Measurements from ENCODE around the gene USP32.
"Not testable (repeated sequence)": the region's sequence is repeated elsewhere in the genome, so short reads cannot be mapped to it uniquely, and the experiment has no call there.

The USP32 gene

GRCh38 chr17:60335289-60335688 is 56.6 kb downstream of the USP32 start:
- no peaks in the 10 kb centered on the region for H3K9me3 Mint-ChIP-seq
- ATAC-seq (peak; percentile 66), DNase-seq (ENCODE audit: low spot score in 2 of 2) (no peak)
- no peak overlapping the region for H3K27ac Mint-ChIP-seq
- H3K4me1 Mint-ChIP-seq: peaks cover 14% of the 10 kb centered on the region
- H3K4me3 Mint-ChIP-seq: no peak overlapping the region
- H3K36me3 Mint-ChIP-seq: peaks cover 20% of the 10 kb centered on the region

GRCh38 chr17:60333628-60334031 is 58.3 kb downstream of the USP32 start:
- Mint-ChIP-seq H3K9me3 (no peaks in the 10 kb centered on the region), H3K27ac (no peak overlapping the region), H3K4me3 (no peak overlapping the region), H3K4me1 (peaks cover 14% of the 10 kb centered on the region), H3K36me3 (peaks cover 20% of the 10 kb centered on the region)
- no peak for DNase-seq (ENCODE audit: low spot score in 2 of 2)
- ATAC-seq: no peak

DNA sequence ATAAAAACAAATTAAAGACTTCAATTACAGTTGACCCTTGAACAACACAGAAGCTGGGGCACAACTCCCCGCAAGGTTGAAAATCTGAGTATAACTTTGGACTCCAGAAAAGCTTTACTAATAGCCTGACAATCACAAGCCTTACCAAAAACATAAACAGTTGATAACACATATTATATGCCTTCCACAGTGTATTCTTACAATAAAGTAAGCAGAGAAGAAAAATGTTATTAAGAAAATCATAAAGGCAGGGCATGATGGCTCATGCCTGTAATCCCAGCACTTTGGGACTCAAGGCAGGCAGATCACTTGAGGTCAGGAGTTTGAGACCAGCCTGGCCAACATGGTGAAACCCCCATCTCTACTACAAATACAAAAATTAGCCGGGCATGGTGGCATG is 58.9 kb downstream of the USP32 start:
- not testable (repeated sequence) for DNase-seq (ENCODE audit: low spot score in 2 of 2); H3K9me3 Mint-ChIP-seq; ATAC-seq; H3K4me3 Mint-ChIP-seq; H3K27ac Mint-ChIP-seq
- peaks cover 14% of the 10 kb centered on the region for H3K4me1 Mint-ChIP-seq
- H3K36me3 Mint-ChIP-seq: peaks cover 20% of the 10 kb centered on the region

DNA sequence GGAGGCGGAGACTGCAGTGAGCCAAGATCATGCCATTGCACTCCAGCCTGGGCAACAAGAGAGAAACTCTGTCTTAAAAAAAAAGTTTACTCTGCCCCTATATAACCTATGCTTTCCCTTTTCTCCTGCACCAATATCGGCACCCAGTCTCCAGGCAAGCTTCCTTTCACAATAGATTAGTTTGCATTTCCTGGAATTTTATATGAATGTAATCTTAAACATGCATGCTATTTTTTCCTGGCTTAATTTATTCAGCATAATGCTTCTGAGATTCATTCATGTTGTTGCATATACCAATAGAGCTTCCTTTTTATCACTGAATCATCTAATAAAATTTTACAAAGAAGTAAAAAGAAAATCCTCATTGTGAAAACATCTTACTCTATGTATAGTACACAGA is 59.4 kb downstream of the USP32 start:
- H3K27ac Mint-ChIP-seq: no peak overlapping the region
- ATAC-seq: no peak

DNA sequence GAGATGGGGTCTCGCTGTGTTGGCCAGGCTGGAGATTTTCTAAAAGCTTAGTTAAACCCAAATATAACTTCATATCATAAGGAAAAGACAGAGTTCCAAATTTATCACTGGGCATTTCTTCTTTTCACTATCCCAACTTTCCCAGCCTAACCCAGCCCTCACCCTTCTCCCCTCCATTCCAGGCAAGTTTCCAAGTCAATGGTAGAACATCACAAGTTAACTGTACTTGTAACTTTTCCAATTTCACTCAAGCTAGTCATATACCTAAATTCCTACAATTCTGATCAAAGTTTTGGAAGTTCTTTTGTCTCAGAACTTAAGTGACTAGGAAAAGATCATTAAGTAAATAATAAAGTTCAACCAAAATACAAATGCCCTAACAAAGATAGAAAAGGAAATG is 61.2 kb downstream of the USP32 start:
- Mint-ChIP-seq H3K36me3 (peaks cover 20% of the 10 kb centered on the region), H3K4me3 (no peak overlapping the region), H3K4me1 (peaks cover 22% of the 10 kb centered on the region), H3K27ac (no peak overlapping the region), H3K9me3 (no peaks in the 10 kb centered on the region)
- ATAC-seq (no peak), DNase-seq (ENCODE audit: low spot score in 2 of 2) (no peak)

More for the DNA sequence above, 59.4 kb downstream of the USP32 start:
- H3K9me3 Mint-ChIP-seq: no peaks in the 10 kb centered on the region
- H3K4me1 Mint-ChIP-seq: peaks cover 14% of the 10 kb centered on the region
- H3K4me3 Mint-ChIP-seq: no peak overlapping the region
- DNase-seq (ENCODE audit: low spot score in 2 of 2): no peak
- H3K36me3 Mint-ChIP-seq: peaks cover 20% of the 10 kb centered on the region

- Mint-ChIP-seq H3K9me3 (no peaks in the 10 kb centered on the region), H3K4me1 (peaks cover 15% of the 10 kb centered on the region), H3K36me3 (peaks cover 26% of the 10 kb centered on the region), H3K27ac (peak overlapping the region; percentile 50), H3K4me3 (no peak overlapping the region)
- no peak for DNase-seq (ENCODE audit: low spot score in 2 of 2)
- no peak for ATAC-seq
Measured at GRCh38 chr17:60328679-60329078, 63.3 kb downstream of the USP32 start.

DNA sequence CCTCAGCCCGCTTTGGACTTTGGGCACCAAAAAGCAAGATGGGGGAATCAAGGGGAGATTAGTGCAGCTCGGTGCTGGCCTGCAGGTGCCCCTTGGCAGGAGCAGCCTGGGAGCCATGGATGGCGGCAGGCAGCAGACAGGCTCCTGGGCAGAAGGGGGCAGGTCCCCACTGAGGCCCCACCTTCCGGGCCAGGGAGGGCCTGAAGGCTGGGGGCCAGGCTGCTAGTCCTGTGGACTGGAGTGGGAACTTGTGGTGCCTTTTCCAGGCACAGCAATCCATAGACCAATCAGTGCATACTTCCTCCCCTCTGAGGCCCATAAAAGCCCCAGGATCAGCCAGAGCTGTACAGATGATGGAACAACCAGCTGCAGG is 64.0 kb downstream of the USP32 start:
- ATAC-seq: no peak
- H3K36me3 Mint-ChIP-seq: peaks cover 19% of the 10 kb centered on the region
- no peak overlapping the region for H3K27ac Mint-ChIP-seq
- peaks cover 15% of the 10 kb centered on the region for H3K4me1 Mint-ChIP-seq
- no peak overlapping the region for H3K4me3 Mint-ChIP-seq
- no peak for DNase-seq (ENCODE audit: low spot score in 2 of 2)
- H3K9me3 Mint-ChIP-seq: no peaks in the 10 kb centered on the region

GRCh38 chr17:60327134-60327900 is 64.6 kb downstream of the USP32 start:
- peaks cover 15% of the 10 kb centered on the region for H3K4me1 Mint-ChIP-seq
- no peaks in the 10 kb centered on the region for H3K9me3 Mint-ChIP-seq
- DNase-seq (ENCODE audit: low spot score in 2 of 2) (no peak), ATAC-seq (no peak)
- peaks cover 14% of the 10 kb centered on the region for H3K36me3 Mint-ChIP-seq
- peak overlapping the region; percentile 68 for H3K27ac Mint-ChIP-seq
- H3K4me3 Mint-ChIP-seq: no peak overlapping the region

GRCh38 chr17:60326702-60327101 is 65.2 kb downstream of the USP32 start:
- H3K9me3 Mint-ChIP-seq: no peaks in the 10 kb centered on the region
- peak overlapping the region; percentile 39 for H3K4me3 Mint-ChIP-seq
- DNase-seq (ENCODE audit: low spot score in 2 of 2) (no peak), ATAC-seq (no peak)
- H3K36me3 Mint-ChIP-seq: peaks cover 14% of the 10 kb centered on the region
- peak overlapping the region; percentile 68 for H3K27ac Mint-ChIP-seq
- H3K4me1 Mint-ChIP-seq: peaks cover 15% of the 10 kb centered on the region

- Mint-ChIP-seq H3K36me3 (peaks cover 9% of the 10 kb centered on the region), H3K9me3 (no peaks in the 10 kb centered on the region), H3K4me3 (peak overlapping the region; percentile 39), H3K27ac (peak overlapping the region; percentile 68), H3K4me1 (peaks cover 22% of the 10 kb centered on the region)
- ATAC-seq (peak; percentile 71), DNase-seq (ENCODE audit: low spot score in 2 of 2) (no peak)
Measured at GRCh38 chr17:60325730-60326524, 66.0 kb downstream of the USP32 start.

GRCh38 chr17:60323754-60324153 is 68.2 kb downstream of the USP32 start:
- Mint-ChIP-seq H3K9me3 (no peaks in the 10 kb centered on the region), H3K4me3 (no peak overlapping the region), H3K4me1 (peaks cover 20% of the 10 kb centered on the region), H3K27ac (no peak overlapping the region), H3K36me3 (peaks cover 6% of the 10 kb centered on the region)
- no peak for DNase-seq (ENCODE audit: low spot score in 2 of 2)
- ATAC-seq: no peak

DNA sequence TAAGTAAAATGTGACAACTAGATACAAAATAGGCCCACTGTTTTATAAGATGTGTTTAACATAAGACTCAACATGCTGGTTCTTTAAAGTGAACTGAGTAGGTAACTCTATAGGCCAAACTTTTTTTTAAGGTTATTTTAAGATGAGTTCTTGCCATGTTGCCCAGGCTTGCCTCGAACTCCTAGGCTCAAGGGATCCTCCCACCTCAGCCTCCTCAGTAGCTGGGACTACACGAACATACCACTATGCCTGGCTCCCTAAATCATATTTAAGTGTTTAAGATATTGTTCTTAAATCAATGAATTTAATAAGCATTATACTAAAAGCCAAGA is 69.9 kb downstream of the USP32 start:
- Mint-ChIP-seq H3K9me3 (no peaks in the 10 kb centered on the region), H3K4me1 (peaks cover 17% of the 10 kb centered on the region), H3K27ac (no peak overlapping the region), H3K4me3 (no peak overlapping the region), H3K36me3 (peaks cover 6% of the 10 kb centered on the region)
- ATAC-seq (no peak), DNase-seq (ENCODE audit: low spot score in 2 of 2) (no peak)

- Mint-ChIP-seq H3K4me1 (peaks cover 12% of the 10 kb centered on the region), H3K36me3 (peaks cover 6% of the 10 kb centered on the region), H3K9me3 (no peaks in the 10 kb centered on the region), H3K4me3 (no peak overlapping the region), H3K27ac (no peak overlapping the region)
- DNase-seq (ENCODE audit: low spot score in 2 of 2) (no peak), ATAC-seq (no peak)
Measured at GRCh38 chr17:60321336-60322055, 70.4 kb downstream of the USP32 start.

- no peak for DNase-seq (ENCODE audit: low spot score in 2 of 2)
- ATAC-seq: no peak
- Mint-ChIP-seq H3K9me3 (no peaks in the 10 kb centered on the region), H3K27ac (no peak overlapping the region), H3K36me3 (no peaks in the 10 kb centered on the region), H3K4me3 (no peak overlapping the region), H3K4me1 (peaks cover 22% of the 10 kb centered on the region)
Measured at GRCh38 chr17:60318830-60319229, 73.1 kb downstream of the USP32 start.

- H3K4me1 Mint-ChIP-seq: peaks cover 27% of the 10 kb centered on the region
- no peak overlapping the region for H3K27ac Mint-ChIP-seq
- H3K9me3 Mint-ChIP-seq: no peaks in the 10 kb centered on the region
- ATAC-seq (no peak), DNase-seq (ENCODE audit: low spot score in 2 of 2) (no peak)
- H3K4me3 Mint-ChIP-seq: no peak overlapping the region
- H3K36me3 Mint-ChIP-seq: no peaks in the 10 kb centered on the region
Measured at GRCh38 chr17:60318326-60318725, 73.6 kb downstream of the USP32 start.

All from stimulated activated effector memory CD8-positive, alpha-beta T cell treated with anti-CD3 and anti-CD28 coated beads, Interleukin-12 subunit alpha, Interleukin-12 subunit beta, amount 100 ng/mL, for 72 hours (primary cell).